DND-41 (cell line): ENCODE results near the gene MAP7.
"Not testable (repeated sequence)": the region's sequence is repeated elsewhere in the genome, so short reads cannot be mapped to it uniquely, and the experiment has no call there.

ENCODE experiments used
- EZH2 ChIP-seq: IDR thresholded peaks from 3 replicates; pipeline ENCODE4 v1.6.1; 2012; ENCODE audit warnings: borderline replicate concordance, low read depth, mild to moderate bottlenecking, moderate library complexity, low read length, inconsistent platforms; ENCODE audit not compliant: severe bottlenecking
- TF ChIP-seq, protein P1 (sequence below): IDR thresholded peaks from 2 replicates; pipeline ENCODE4 v1.5.1; 2012; ENCODE audit warnings: borderline replicate concordance, low read length, moderate library complexity, mild to moderate bottlenecking; ENCODE audit not compliant: poor library complexity, severe bottlenecking; ENCODE audit errors: extremely low read depth

DNA sequence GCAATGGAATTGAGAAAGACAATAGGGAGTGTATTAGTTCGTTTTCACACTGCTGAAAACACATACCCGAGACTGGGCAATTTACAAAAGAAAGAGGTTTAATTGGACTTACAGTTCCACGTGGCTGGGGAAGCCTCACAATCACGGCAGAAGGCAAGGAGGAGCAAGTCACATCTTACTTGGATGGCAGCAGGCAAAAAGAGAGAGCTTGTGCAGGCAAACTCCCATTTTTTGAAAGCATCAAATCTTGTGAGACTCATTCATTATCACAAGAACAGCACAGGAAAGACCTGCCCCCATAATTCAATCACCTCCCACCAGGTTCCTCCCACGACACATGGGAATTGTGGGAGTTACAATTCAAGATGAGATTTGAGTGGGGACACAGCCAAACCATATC, 34.1 kb upstream of the MAP7 start:
- TF ChIP-seq, protein P1, sequence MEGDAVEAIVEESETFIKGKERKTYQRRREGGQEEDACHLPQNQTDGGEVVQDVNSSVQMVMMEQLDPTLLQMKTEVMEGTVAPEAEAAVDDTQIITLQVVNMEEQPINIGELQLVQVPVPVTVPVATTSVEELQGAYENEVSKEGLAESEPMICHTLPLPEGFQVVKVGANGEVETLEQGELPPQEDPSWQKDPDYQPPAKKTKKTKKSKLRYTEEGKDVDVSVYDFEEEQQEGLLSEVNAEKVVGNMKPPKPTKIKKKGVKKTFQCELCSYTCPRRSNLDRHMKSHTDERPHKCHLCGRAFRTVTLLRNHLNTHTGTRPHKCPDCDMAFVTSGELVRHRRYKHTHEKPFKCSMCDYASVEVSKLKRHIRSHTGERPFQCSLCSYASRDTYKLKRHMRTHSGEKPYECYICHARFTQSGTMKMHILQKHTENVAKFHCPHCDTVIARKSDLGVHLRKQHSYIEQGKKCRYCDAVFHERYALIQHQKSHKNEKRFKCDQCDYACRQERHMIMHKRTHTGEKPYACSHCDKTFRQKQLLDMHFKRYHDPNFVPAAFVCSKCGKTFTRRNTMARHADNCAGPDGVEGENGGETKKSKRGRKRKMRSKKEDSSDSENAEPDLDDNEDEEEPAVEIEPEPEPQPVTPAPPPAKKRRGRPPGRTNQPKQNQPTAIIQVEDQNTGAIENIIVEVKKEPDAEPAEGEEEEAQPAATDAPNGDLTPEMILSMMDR, result not testable (repeated sequence)
- not testable (repeated sequence) for TF ChIP-seq EZH2
